Activated CD4-positive, alpha-beta memory T cell treated with anti-CD3 and anti-CD28 coated beads, Interleukin-2, amount 10 ng/mL, durations not matched to agents 7 days and 5 days (primary cell): ENCODE measurements around the gene HEPH. TPM values are rescaled to one million over a fixed set of nuclear protein-coding genes. Genes with fewer than 3 reads are reported as not detected.
"Not testable (repeated sequence)": the region's sequence is repeated elsewhere in the genome, so short reads cannot be mapped to it uniquely, and the experiment has no call there.

Source experiments
- CTCF ChIA-PET: fragments of 350-600 bp; sonication (Branson Sonifier 250); formaldehyde crosslinking; loops from one replicate; lab custom pipeline; 2021; ENCODE audit warnings: antibody characterized with exemption, inconsistent platforms; lab: Charles Lee
- POLR2A ChIA-PET: fragments of 350-600 bp; sonication (Branson Sonifier 250); formaldehyde crosslinking; loops from one replicate; lab custom pipeline; 2021; ENCODE audit warnings: antibody characterized with exemption; lab: Charles Lee
- DNase-seq: peaks from one replicate; pipeline ENCODE4 v3.0.0-alpha.2; 2020
- H3K27ac Mint-ChIP-seq: one replicate; pipeline ENCODE4 v1.8.0; 2021; ENCODE audit warnings: mild to moderate bottlenecking, mixed read lengths
- H3K27me3 Mint-ChIP-seq: one replicate; pipeline ENCODE4 v1.8.0; 2021; ENCODE audit warnings: mixed read lengths
- H3K36me3 Mint-ChIP-seq: one replicate; pipeline ENCODE4 v1.8.0; 2021; ENCODE audit warnings: low read depth, mixed read lengths
- H3K4me1 Mint-ChIP-seq: one replicate; pipeline ENCODE4 v1.8.0; 2021; ENCODE audit warnings: mixed read lengths
- H3K4me3 Mint-ChIP-seq: one replicate; pipeline ENCODE4 v1.8.0; 2021; ENCODE audit warnings: mild to moderate bottlenecking, mixed read lengths
- H3K9me3 Mint-ChIP-seq: one replicate; pipeline ENCODE4 v1.8.0; 2021; ENCODE audit warnings: mixed read lengths
- total RNA-seq, 2 experiments: library from RNA; stranded (reverse); gene quantifications; one replicate each; pipeline ENCODE4 v1.2.3, GENCODE V29; 2021

HEPH gene
- total RNA-seq, 2 experiments from 2014 or later: not detected

GRCh38 chrX:66166671-66167070, 2.6 kb downstream of the HEPH start:
- no peak overlapping the region for H3K4me3 Mint-ChIP-seq
- H3K27ac Mint-ChIP-seq: no peak overlapping the region
- no peaks in the 10 kb centered on the region for H3K27me3 Mint-ChIP-seq
- H3K4me1 Mint-ChIP-seq: no peaks in the 10 kb centered on the region
- POLR2A ChIA-PET: no interaction called here
- H3K9me3 Mint-ChIP-seq: no peaks in the 10 kb centered on the region
- no peak for DNase-seq
- CTCF ChIA-PET: no interaction called here
- no peaks in the 10 kb centered on the region for H3K36me3 Mint-ChIP-seq

GRCh38 chrX:66167431-66167830, 3.4 kb downstream of the HEPH start:
- H3K4me3 Mint-ChIP-seq: no peak overlapping the region
- H3K36me3 Mint-ChIP-seq: no peaks in the 10 kb centered on the region
- ChIA-PET CTCF (no interaction called here), POLR2A (no interaction called here)
- H3K27ac Mint-ChIP-seq: no peak overlapping the region
- no peak for DNase-seq
- no peaks in the 10 kb centered on the region for H3K27me3 Mint-ChIP-seq
- no peaks in the 10 kb centered on the region for H3K4me1 Mint-ChIP-seq
- no peaks in the 10 kb centered on the region for H3K9me3 Mint-ChIP-seq

- Mint-ChIP-seq H3K36me3 (no peaks in the 10 kb centered on the region), H3K27ac (no peak overlapping the region), H3K9me3 (peaks cover 6% of the 10 kb centered on the region), H3K4me3 (no peak overlapping the region), H3K4me1 (no peaks in the 10 kb centered on the region), H3K27me3 (no peaks in the 10 kb centered on the region)
- DNase-seq: no peak
- ChIA-PET POLR2A (no interaction called here), CTCF (no interaction called here)
These were observed 12.1 kb downstream of the HEPH start for GRCh38 chrX:66176134-66176533.

GRCh38 chrX:66191563-66191962, 27.5 kb downstream of the HEPH start:
- no peak overlapping the region for H3K27ac Mint-ChIP-seq
- CTCF ChIA-PET: no interaction called here
- H3K27me3 Mint-ChIP-seq: peaks cover 4% of the 10 kb centered on the region
- POLR2A ChIA-PET: no interaction called here
- H3K4me1 Mint-ChIP-seq: peaks cover 2% of the 10 kb centered on the region
- H3K36me3 Mint-ChIP-seq: no peaks in the 10 kb centered on the region
- H3K9me3 Mint-ChIP-seq: no peaks in the 10 kb centered on the region
- no peak for DNase-seq
- no peak overlapping the region for H3K4me3 Mint-ChIP-seq

- Mint-ChIP-seq H3K27ac (no peak overlapping the region), H3K9me3 (no peaks in the 10 kb centered on the region), H3K4me1 (peaks cover 2% of the 10 kb centered on the region), H3K36me3 (no peaks in the 10 kb centered on the region), H3K4me3 (no peak overlapping the region), H3K27me3 (peaks cover 4% of the 10 kb centered on the region)
- DNase-seq: no peak
- ChIA-PET POLR2A (no interaction called here), CTCF (interaction anchor here (0.7 kb wide), 1 partner anchor 13 kb away, joined by 3 read pairs; no protein-coding TSS in a partner anchor)
These were observed 29.8 kb downstream of the HEPH start for GRCh38 chrX:66193821-66194220.

GRCh38 chrX:66200050-66200664, 36.1 kb downstream of the HEPH start:
- no peak for DNase-seq
- Mint-ChIP-seq H3K9me3 (no peaks in the 10 kb centered on the region), H3K27ac (no peak overlapping the region), H3K4me3 (no peak overlapping the region), H3K4me1 (peaks cover 25% of the 10 kb centered on the region), H3K27me3 (no peaks in the 10 kb centered on the region), H3K36me3 (no peaks in the 10 kb centered on the region)
- POLR2A ChIA-PET: no interaction called here
- CTCF ChIA-PET: interaction anchor here (0.8 kb wide), 1 partner anchor 528 kb away, joined by 3 read pairs; no protein-coding TSS in a partner anchor

- DNase-seq: no peak
- no peaks in the 10 kb centered on the region for H3K9me3 Mint-ChIP-seq
- no peaks in the 10 kb centered on the region for H3K27me3 Mint-ChIP-seq
- peaks cover 25% of the 10 kb centered on the region for H3K4me1 Mint-ChIP-seq
- H3K36me3 Mint-ChIP-seq: no peaks in the 10 kb centered on the region
- POLR2A ChIA-PET: no interaction called here
- CTCF ChIA-PET: interaction anchor here (0.8 to 1.6 kb wide), 4 partner anchors 163 to 530 kb away, joined by 3 to 7 read pairs (median 3); no protein-coding TSS in a partner anchor
- H3K4me3 Mint-ChIP-seq: no peak overlapping the region
- no peak overlapping the region for H3K27ac Mint-ChIP-seq
These were observed 37.1 kb downstream of the HEPH start for GRCh38 chrX:66200855-66201795.

GRCh38 chrX:66203114-66203513, 39.1 kb downstream of the HEPH start:
- ChIA-PET POLR2A (no interaction called here), CTCF (no interaction called here)
- Mint-ChIP-seq H3K4me1 (peaks cover 25% of the 10 kb centered on the region), H3K4me3 (no peak overlapping the region), H3K27ac (no peak overlapping the region), H3K9me3 (no peaks in the 10 kb centered on the region), H3K36me3 (no peaks in the 10 kb centered on the region), H3K27me3 (no peaks in the 10 kb centered on the region)
- no peak for DNase-seq

GRCh38 chrX:66221856-66222255, 57.8 kb downstream of the HEPH start:
- ChIA-PET POLR2A (no interaction called here), CTCF (no interaction called here)
- Mint-ChIP-seq H3K4me1 (no peaks in the 10 kb centered on the region), H3K4me3 (no peak overlapping the region), H3K9me3 (no peaks in the 10 kb centered on the region), H3K27me3 (no peaks in the 10 kb centered on the region), H3K27ac (no peak overlapping the region), H3K36me3 (no peaks in the 10 kb centered on the region)
- no peak for DNase-seq

- POLR2A ChIA-PET: no interaction called here
- H3K4me3 Mint-ChIP-seq: no peak overlapping the region
- no peak overlapping the region for H3K27ac Mint-ChIP-seq
- H3K9me3 Mint-ChIP-seq: no peaks in the 10 kb centered on the region
- H3K36me3 Mint-ChIP-seq: no peaks in the 10 kb centered on the region
- CTCF ChIA-PET: no interaction called here
- DNase-seq: no peak
- no peaks in the 10 kb centered on the region for H3K27me3 Mint-ChIP-seq
- no peaks in the 10 kb centered on the region for H3K4me1 Mint-ChIP-seq
These were observed 68.2 kb downstream of the HEPH start for GRCh38 chrX:66232296-66232695.

- H3K9me3 Mint-ChIP-seq: no peaks in the 10 kb centered on the region
- POLR2A ChIA-PET: no interaction called here
- no peaks in the 10 kb centered on the region for H3K4me1 Mint-ChIP-seq
These were observed 69.2 kb downstream of the HEPH start for GRCh38 chrX:66233209-66233608.

GRCh38 chrX:66233904-66234303, 69.9 kb downstream of the HEPH start:
- DNase-seq, H3K4me1 Mint-ChIP-seq, H3K36me3 Mint-ChIP-seq, H3K27ac Mint-ChIP-seq, H3K27me3 Mint-ChIP-seq, H3K9me3 Mint-ChIP-seq, H3K4me3 Mint-ChIP-seq, POLR2A ChIA-PET, CTCF ChIA-PET: not testable (repeated sequence)

More at GRCh38 chrX:66233209-66233608, 69.2 kb downstream of the HEPH start:
- no peaks in the 10 kb centered on the region for H3K36me3 Mint-ChIP-seq
- CTCF ChIA-PET: no interaction called here
- H3K27ac Mint-ChIP-seq: no peak overlapping the region
- no peaks in the 10 kb centered on the region for H3K27me3 Mint-ChIP-seq
- no peak for DNase-seq
- H3K4me3 Mint-ChIP-seq: no peak overlapping the region

- DNase-seq: no peak
- ChIA-PET POLR2A (no interaction called here), CTCF (no interaction called here)
- Mint-ChIP-seq H3K4me1 (no peaks in the 10 kb centered on the region), H3K4me3 (no peak overlapping the region), H3K27me3 (no peaks in the 10 kb centered on the region), H3K27ac (no peak overlapping the region), H3K9me3 (peaks cover 3% of the 10 kb centered on the region), H3K36me3 (no peaks in the 10 kb centered on the region)
These were observed 91.4 kb downstream of the HEPH start for GRCh38 chrX:66255359-66255967.
